HG03025 (cell line): ENCODE data around the gene ZNF367.

ENCODE experiments used
- ATAC-seq: cut with Tn5 transposase; IDR thresholded peaks from one replicate; pipeline ENCODE4 v1.9.1; 2021; ENCODE audit warnings: mild to moderate bottlenecking, moderate library complexity; ENCODE audit not compliant: unreplicated experiment, low FRiP score

Gene ZNF367

DNA sequence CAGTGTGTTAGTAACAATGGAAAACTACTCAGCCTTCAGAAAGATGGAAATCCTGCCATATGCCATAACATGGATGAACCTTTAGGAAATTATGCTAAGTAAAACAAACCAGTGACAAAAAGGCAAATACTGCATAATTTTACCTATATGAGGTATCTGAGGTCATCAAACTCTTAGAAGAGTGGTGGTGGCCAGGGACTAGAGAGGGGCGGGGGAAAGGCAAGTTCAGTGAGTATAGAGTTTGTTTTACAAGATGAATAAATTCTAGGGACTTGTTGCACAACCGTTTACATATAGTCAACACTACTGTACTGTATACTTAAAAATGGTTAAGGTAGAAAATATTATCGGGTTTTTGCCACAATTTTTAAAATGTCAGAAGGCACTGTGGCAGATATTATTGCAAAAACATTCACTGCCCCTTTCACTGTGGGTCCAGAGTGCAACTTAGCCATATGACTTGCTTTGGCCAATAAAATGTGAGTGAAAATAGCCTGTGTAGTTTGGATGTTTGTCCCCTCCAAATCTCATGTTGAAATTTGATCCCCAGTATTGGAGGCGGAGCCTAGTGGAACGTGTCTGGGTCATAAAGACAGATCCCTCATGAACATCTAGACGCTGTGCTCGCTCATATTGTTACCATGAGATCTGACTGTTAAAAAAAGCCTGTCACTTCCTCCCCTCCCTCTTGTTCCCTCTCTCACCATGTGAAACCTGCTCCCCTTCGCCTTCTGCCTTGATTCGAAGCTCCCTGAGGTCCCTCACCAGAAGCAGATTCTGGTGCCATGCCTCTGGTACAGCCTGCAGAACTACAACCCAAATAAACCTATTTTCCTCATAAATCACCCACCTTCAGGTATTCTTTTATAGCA lies 9.5 kb downstream of the ZNF367 start:
- ATAC-seq: no peak

DNA sequence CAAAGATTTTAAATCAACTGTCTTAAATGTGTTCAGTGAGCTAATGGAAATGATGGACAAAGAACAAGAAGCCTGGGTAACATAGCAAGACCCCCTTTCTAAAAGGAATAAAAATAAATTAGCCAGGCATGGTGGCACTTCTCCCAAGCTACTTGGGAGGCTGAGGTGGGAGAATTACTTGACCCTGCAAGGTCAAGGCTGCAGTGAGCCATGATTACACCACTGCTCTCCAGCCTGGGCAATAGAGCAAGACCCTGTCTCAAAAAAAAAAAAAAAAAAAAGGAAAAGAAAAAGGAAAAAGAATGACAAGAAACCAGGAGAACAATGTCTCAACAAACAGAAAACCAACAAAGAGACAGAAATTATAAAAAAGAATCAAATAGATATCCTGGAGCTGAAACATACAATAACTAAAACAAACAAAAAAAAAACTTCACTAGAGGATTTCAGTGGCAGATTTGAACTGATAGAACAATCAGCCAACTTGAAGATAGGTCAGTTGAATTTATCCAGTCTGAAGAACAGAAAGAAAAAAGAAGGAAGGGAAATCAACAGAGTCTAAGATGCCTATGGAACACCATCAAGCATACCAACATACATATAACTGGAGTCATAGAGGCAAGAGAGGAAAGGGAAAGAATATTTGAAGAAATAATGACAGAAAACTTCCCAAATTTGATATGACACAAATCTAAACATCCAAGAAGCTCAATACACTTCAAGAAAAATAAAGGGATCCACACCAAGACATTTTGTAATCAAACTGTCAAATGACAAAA lies 17.8 kb downstream of the ZNF367 start:
- no peak for ATAC-seq

DNA sequence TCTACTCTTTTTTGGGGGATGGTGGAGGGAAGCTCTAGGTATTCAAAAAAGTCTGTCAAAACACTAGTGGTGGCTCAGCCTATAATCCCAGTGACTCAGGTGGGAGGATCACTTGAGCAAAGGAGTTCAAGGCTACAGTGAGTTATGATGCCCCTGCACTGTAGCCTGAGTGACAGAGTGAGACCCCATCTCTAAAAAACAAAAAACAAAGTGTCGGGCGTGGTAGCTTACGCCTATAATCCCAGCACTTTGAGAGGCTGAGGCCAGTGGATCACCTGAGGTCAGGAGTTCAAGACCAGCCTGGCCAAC lies 18.9 kb downstream of the ZNF367 start:
- ATAC-seq: no peak

DNA sequence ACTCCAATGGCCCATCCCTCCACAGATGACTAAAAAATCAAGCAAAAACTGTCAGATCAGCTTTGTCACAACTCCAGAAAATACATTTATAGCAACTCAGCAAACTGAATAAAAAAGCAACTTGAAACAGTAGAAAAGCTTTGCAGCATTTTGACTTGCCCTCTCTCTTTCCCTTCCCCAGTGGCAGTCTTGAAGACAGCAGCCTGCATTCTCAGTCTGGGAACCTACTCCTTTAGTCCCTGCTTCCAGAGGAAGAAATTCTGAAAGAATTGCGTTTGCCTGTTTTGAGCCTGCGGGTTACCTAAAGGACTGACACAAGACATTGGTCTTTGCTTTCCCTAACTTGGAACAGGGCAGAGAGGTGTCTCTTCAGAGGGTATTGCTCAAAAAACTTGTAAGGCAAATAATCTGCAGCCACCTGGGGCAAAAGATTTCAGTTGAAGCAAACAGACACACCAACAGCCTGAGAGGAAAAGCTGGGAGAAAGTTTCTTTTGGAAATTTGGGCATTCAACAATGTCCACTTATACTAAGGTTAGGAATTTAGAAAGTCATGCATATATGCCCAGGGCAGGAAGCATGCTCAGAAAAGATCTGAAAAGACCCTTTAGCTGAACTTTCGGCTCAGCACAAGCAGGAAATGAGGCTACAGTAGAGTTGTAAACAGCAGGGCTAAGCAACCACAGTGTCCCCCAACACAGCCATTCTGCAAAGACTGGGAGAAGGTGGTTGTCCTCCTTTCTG lies 19.4 kb downstream of the ZNF367 start:
- ATAC-seq: no peak

DNA sequence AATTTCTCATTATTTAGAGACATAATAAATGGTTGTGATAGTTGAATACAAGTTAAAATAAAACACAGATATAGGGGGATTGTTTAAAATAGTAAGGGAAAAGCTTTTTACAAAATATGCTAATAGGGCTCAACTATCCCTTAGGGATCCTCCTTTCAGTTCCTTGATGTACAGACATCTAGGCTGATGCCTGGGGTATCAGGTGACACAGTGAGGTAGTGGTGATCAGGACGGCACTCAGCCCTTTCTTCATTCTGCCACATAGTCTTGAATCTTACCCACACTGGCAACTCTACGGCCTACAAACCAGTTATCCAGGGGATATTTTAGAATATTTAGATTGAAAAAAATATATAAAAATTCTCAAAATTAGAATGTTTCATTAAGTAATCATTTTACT lies 22.2 kb downstream of the ZNF367 start:
- no peak for ATAC-seq

DNA sequence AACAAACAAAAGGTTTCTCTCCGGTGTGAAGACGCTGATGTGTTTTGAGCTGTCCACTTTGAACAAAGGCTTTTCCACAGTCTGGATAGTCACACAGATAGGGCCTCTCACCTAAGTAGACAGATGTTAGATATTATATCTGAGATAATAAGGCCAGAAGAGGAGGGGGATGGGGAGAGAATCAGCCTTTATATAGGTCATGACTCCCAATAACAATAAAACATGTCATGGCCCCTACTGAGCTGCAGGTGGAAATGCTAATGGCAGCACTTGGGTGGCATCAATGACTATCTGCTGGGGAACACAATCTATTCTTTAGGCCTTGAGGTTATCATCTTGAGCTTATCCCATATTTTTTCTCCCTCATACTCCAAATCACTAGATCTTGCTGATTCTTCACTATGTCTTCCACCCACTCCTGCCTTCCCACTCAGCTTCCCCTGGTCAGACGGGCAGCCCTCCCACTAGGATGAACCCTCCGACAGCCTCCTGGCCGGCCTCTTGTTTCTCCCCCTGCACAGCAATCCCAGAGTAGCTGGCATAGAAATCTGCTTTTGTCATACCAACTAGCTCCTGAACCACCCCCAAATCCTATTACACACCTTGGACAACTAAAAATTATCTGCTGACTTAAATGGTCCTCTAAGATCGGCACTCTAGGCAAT lies 23.2 kb downstream of the ZNF367 start:
- ATAC-seq: no peak

DNA sequence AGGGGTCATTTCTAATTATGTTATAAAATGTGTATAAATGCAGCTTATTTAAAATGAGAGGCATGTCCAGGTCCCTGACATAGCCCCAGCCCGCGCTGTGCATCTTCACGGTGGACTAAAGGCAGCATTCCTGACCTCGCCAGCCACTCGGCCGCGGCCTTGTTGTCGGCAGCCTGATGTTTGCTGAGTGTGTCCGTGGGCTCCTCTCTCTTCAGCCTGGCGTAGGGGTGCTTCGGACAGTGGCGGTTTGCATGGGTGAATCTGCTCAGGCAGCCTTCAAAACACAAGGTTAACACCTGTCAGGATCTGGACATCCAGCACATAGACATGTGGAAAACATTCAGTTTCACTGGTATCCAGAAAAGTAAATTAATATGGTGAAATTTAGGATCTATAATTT lies 25.9 kb downstream of the ZNF367 start:
- no peak for ATAC-seq

DNA sequence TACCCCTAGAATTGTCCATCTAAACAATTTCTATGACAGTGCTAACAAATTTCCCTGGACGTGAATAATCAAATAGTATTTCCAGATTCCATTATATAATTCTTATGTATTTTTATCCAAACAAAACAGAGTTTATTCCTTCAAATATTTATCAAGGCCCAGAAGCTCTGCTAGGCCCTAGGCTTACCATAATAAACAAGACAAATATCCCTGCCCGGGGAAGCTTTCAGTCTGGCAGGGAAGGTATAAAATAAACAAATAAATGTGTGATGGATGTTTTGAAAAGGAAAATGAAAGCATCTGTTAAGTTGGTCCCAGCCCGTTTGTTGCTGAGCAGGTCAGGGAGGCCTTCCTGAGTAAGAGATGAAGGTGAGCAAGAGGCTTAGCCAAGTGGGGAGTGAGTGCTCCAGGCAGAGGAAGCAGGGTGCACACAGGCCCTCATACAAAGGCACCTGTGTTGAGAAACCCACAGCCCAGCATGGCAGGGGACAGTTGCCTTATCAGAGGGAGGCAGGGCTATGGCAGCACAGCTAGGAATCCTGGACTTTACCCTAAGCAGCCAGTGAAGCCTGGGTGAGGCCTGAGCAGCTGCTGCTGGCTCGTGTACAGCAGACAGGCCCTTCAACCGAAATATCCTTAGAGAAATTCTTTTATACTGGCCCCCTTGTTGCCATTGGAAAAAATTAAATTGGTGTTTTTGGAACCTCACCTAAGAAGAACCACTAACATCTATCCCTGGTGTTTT lies 27.0 kb downstream of the ZNF367 start:
- ATAC-seq: no peak

DNA sequence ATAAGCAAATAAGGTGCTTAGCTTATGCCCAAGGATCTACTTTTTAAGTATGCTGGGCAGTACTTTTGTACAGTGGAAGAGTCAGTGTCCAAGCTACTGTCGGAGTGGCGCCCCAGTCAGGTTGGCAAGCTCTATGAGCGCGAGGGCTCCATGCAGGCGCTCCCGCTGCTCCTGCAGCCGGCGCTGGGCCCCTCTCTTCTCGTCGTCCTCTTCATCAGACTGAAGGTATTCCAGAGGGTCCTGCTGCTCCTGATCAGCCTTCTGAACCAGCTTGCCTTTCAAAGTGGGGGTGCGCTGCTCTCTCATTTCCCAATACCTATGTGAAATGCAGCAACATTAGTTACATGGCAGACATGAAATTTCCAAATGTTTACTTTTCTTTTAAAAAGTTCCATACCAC lies 30.0 kb downstream of the ZNF367 start:
- no peak for ATAC-seq

DNA sequence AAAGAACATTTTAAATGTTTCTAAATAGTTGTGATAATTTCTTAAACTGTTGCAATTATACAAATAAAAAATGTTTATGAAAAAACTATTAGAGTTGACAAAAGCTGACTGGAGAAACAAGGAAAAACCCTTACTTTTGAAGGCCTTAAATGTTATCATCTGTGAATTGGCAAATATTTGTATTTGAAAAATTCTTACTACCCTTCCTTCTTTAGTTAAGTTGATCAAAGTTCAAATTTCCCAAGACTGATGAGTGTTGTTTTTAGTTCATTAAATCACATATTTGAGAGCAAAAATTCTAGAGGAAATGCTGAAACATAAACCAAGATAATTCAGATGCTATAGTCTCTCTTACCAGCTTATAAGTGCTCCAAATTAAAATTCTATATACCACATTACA lies 32.0 kb downstream of the ZNF367 start:
- no peak for ATAC-seq

DNA sequence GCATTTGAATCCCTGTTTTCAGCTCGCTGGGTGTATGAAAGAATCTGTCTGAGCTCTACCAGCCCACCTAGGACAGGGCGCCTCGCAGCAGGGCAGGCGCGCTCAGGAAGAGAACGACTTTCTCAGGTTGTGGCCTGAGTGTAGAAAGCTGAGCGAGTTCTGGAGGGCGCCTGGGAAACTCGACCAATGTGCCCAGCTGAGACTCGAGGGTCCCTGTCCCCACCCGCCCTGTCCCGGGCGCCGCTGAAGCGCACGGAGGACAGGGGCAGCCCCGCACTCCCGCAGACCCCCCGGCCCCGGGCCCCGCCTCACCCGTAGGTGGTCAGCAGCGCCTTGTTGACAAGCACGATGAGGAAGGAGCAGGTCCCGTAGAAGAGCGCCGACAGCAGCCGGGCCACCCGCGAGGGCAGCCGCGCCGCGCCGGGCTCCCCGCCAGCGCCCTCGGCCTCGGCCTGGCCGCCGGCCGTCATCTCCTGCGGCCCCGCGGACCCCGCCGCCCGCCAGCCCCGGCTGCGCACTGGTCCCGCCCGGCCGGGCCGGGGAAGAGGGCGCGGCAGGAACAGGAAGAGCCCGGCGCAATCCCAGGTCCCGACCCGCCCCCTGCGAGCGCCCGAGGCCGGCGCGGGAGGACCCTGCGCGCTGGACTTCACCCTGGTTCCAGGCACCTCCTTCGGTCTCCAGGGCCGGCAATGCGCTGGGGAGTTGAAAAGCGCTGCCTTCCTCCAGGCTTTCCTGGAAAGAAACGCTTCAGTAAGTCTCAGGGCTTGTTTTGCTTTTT lies 34.8 kb downstream of the ZNF367 start, which contains the start of gene SLC35D2:
SLC35D2 (minus strand) TSS at position 547 of the 778 bp plus-strand sequence; CDS start at position 470, 77 bp downstream.
- ATAC-seq: no peak

DNA sequence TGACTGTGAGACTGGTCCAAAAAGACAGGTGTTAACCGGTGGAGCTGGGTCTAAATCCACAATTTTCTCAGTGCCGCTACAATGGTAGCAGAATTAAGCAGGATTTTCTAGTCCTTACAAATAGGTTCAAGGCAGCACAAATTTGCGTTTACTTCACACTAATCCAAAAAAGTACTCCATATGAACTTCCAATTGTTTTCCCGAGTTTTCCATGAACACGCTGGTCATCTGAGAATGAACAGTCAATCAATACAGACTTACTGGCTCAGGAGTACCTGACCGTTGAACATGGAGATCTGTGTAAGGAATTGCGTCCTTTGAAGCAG lies 35.4 kb downstream of the ZNF367 start:
- ATAC-seq: no peak

DNA sequence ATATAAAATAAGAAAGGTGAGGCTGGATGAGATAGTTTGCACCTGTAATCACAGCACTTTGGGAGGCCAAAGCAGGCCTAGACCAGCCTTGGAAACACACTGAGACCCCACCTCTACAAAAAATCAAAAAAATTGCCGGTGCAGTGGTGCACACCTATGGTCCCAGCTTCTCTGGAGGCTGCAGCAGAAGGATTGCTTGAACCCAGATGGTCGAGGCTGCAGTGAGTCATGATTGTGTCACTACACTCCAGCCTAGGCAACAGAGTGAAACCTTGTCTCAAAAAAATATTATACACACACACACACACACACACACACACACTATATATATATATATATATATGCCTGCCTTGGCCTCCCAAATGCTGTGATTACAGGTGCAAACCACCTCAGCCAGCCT lies 36.0 kb downstream of the ZNF367 start:
- no peak for ATAC-seq

DNA sequence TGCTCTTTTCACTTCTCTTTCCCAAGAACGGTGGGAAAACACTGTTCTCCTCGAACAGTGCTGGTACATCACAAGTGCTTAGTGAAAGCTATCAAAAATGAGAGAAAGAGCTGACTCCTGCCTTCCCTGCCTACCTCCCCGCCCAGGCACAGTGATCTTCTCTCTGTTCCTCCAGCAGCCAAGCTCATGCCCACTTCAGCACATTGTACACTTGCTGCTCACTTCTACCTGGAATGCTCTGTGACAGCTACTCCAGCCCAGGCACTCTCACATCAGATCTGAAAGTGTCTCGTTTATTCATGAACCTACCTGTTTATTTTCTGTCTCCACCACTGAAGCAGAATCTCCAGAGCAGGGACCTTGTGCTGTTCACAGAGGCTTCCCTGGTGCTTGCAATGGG lies 36.5 kb downstream of the ZNF367 start:
- no peak for ATAC-seq

DNA sequence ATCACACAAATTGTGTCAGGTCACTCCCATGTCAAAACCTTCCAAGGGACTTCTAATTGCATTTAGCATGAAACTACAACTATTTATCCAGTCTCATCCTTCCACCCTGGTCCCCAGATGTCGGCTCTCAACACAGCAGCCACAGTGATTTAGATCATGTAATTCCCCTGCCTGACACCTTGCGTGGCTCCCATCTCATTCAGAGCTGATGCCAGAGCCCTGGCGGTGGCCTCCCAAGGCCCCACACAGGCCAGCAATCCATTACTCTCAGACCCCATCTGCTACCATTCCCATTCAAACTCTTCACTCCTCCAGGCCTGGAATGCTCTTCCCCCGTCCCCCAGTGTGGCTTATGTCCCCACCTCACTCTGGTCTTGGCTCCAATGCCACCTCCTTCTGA lies 37.0 kb downstream of the ZNF367 start:
- no peak for ATAC-seq

DNA sequence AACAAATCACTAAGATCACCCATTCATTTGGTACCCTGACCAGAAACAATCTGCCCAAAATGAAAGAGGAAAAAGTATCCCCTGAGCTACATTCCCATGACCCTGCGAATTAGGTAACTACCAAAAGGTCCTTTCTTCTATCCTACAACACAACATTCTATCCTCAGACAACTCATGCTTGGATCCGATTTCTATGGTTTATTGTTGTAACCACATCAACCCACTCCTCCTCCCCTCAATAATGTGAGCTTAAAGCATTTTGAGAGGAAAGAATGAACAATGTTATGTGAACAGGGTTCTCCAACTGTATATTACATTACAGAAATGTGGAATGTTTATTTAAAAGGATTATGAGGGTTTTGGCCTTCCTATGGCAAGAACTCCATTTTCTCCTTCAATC lies 38.7 kb downstream of the ZNF367 start:
- ATAC-seq: no peak

DNA sequence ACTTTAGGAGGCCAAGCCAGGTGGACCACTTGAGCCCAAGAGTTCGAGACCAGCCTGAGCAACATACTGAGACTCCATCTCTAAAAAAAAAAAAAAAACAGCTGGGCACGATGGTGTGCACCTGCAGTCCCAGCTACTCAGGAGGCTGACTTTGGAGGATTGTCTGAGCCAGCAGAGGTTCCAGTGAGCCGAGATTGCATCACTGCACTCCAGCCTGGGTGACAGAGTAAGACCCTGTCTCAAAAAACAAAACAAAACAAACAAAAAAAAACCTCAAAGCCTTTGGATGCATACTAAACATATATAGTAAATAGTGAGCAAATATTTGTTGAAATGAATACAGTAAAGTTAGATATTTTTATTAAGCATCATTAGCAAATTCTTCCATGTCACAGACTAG lies 40.0 kb downstream of the ZNF367 start:
- no peak for ATAC-seq

DNA sequence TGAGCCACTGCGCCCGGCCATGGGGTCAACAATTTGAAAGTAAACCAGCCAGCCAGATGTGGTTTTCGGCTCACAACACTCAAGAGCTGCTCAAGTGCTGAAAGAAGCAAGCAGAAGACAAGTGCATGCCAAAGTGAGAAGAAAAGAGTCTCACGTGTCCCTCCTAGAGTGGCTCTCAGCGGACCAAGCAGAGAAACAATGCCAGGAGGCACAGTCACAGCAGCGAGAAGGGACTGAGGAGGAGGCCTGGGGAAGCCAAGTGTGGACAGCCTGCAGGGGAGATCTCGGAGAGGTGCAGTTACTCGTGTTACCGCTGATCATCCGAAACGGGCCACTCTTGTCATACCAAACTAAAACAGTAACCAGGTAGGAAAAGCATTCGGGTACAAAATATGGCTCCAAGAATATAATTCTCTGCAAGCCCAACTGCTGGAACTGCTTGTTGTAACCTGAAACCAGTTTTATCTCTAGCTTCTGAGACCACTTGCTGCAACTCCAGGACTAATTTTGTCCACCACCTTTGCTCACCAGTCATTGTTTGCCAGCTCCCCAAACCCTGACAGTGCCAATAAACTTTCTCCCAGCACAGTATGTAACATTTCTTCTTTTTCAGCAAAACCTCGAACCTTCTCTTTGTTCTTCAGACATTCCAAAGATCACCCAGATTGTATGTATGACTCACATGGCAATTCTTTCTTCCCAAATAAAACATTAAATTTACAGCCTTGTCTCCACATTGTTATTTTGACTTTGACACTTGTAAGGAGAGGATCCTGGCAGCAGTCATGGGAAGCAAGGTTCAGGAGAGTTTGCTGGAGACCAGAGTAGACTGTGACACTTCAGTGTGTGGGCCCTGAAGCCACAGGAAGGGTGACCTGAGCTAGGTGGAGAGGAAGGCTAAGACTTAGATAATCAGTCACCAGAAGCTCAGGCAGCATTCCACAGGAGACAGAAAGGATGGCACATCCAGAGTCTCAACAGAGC lies 41.0 kb downstream of the ZNF367 start:
- ATAC-seq: no peak
